ENCODE results near the gene PRKAR2B. TPM values are rescaled to one million over a fixed set of nuclear protein-coding genes. Genes with fewer than 3 reads are reported as not detected.
A peak's percentile ranks its signal among the peaks of the same experiment; 100 is the strongest.

PRKAR2B gene
- total RNA-seq, 1 donor from 2014 or later = 7.9 TPM

GRCh38 chr7:107179326-107180164, 135.0 kb downstream of the PRKAR2B start:
- H3K27ac ChIP-seq = no peak overlapping the region
- H3K4me1 ChIP-seq = peaks cover 30% of the 10 kb centered on the region
- no peak overlapping the region for H3K4me3 ChIP-seq
- peaks cover 47% of the 10 kb centered on the region for H3K36me3 ChIP-seq
- intact Hi-C loops (cut with DNase I) = no loop called here
- no peak for DNase-seq
- H3K9me3 ChIP-seq = no peaks in the 10 kb centered on the region
- no peak for TF ChIP-seq CTCF (IDR thresholded peaks at IDR 0.05)
- no peak for ATAC-seq
- H3K27me3 ChIP-seq = no peaks in the 10 kb centered on the region

- no peak overlapping the region for H3K27ac ChIP-seq
- no peak for TF ChIP-seq CTCF (IDR thresholded peaks at IDR 0.05)
- no peaks in the 10 kb centered on the region for H3K27me3 ChIP-seq
- intact Hi-C loops (cut with DNase I) = no loop called here
- no peaks in the 10 kb centered on the region for H3K9me3 ChIP-seq
- ATAC-seq (peak; percentile 15), DNase-seq (no peak)
- peaks cover 55% of the 10 kb centered on the region for H3K36me3 ChIP-seq
- peaks cover 24% of the 10 kb centered on the region for H3K4me1 ChIP-seq
- H3K4me3 ChIP-seq = no peak overlapping the region
These were observed 135.9 kb downstream of the PRKAR2B start for GRCh38 chr7:107180378-107180777.

- TF ChIP-seq CTCF (IDR thresholded peaks at IDR 0.05) = no peak
- intact Hi-C loops (cut with DNase I) = no loop called here
- no peaks in the 10 kb centered on the region for H3K9me3 ChIP-seq
- no peaks in the 10 kb centered on the region for H3K27me3 ChIP-seq
- DNase-seq (no peak), ATAC-seq (no peak)
- peaks cover 24% of the 10 kb centered on the region for H3K4me1 ChIP-seq
- H3K4me3 ChIP-seq = no peak overlapping the region
- H3K27ac ChIP-seq = no peak overlapping the region
- peaks cover 63% of the 10 kb centered on the region for H3K36me3 ChIP-seq
These were observed 136.7 kb downstream of the PRKAR2B start for GRCh38 chr7:107181172-107181571.

- peaks cover 100% of the 10 kb centered on the region for H3K36me3 ChIP-seq
- ATAC-seq = no peak
These were observed 141.2 kb downstream of the PRKAR2B start for GRCh38 chr7:107185716-107186115.

GRCh38 chr7:107186240-107186639, 141.7 kb downstream of the PRKAR2B start:
- intact Hi-C loops (cut with DNase I) = no loop called here
- peaks cover 6% of the 10 kb centered on the region for H3K4me1 ChIP-seq
- H3K4me3 ChIP-seq = no peak overlapping the region

More at GRCh38 chr7:107185716-107186115, 141.2 kb downstream of the PRKAR2B start:
- Histone ChIP-seq H3K9me3 (no peaks in the 10 kb centered on the region), H3K27me3 (no peaks in the 10 kb centered on the region), H3K4me1 (peaks cover 6% of the 10 kb centered on the region), H3K27ac (no peak overlapping the region), H3K4me3 (no peak overlapping the region)
- DNase-seq = no peak
- no peak for TF ChIP-seq CTCF (IDR thresholded peaks at IDR 0.05)
- intact Hi-C loops (cut with DNase I) = no loop called here

More at GRCh38 chr7:107186240-107186639, 141.7 kb downstream of the PRKAR2B start:
- Histone ChIP-seq H3K36me3 (peaks cover 100% of the 10 kb centered on the region), H3K27ac (no peak overlapping the region), H3K9me3 (no peaks in the 10 kb centered on the region), H3K27me3 (no peaks in the 10 kb centered on the region)
- TF ChIP-seq CTCF (IDR thresholded peaks at IDR 0.05) = no peak
- ATAC-seq = no peak
- no peak for DNase-seq

Data from upper lobe of right lung (tissue), 1 donor.